GM12878 (cell line): Measurements from ENCODE around the gene NOL7. TPM values are rescaled to one million over a fixed set of nuclear protein-coding genes. Genes with fewer than 3 reads are reported as not detected.

ENCODE experiments used
- ATAC-seq: fragments of 200-7000 bp; cut with Tn5 transposase; 3 replicates; pipeline ENCODE4 v1.9.1; 2020; ENCODE audit warnings: mild to moderate bottlenecking, moderate library complexity
- BruUV-seq: library from RNA; stranded (reverse); fragments of 400-500 nt; replicated peaks from 2 replicates; lab custom pipeline; 2021; lab: Mats Ljungman, UMichigan
- CTCF ChIA-PET: fragments of 300-600 bp; sonication (Branson Sonifier 250); formaldehyde crosslinking; extraction: SDS; loops from one replicate; lab custom pipeline; 2021; ENCODE audit warnings: inconsistent platforms; lab: Yijun Ruan, JAX
- POLR2A ChIA-PET: fragments of 350-600 bp; formaldehyde crosslinking; extraction: SDS; loops from one replicate; lab custom pipeline; 2021; ENCODE audit warnings: inconsistent platforms; lab: Charles Lee
- RAD21 ChIA-PET: fragments of 300-600 bp; sonication (Branson Sonifier 250); formaldehyde crosslinking; loops from one replicate; lab custom pipeline; 2023; ENCODE audit warnings: antibody characterized with exemption; ENCODE audit not compliant: unreplicated experiment; lab: Charles Lee
- SMC1A ChIA-PET: fragments of 300-600 bp; sonication (Branson Sonifier 250); formaldehyde crosslinking; loops from one replicate; lab custom pipeline; 2023; ENCODE audit not compliant: unreplicated experiment, uncharacterized antibody; lab: Charles Lee
- DNase-seq: peaks from one replicate; pipeline ENCODE4 v3.0.0-alpha.2; 2011; ENCODE audit warnings: low read depth, low spot score
- FAIRE-seq: peaks from 3 replicates; lab custom pipeline; 2011; peaks lifted over from hg19 to GRCh38; lab: Jason Lieb, UNC
- H2AFZ ChIP-seq: 2 replicates; pipeline ENCODE4 v1.6.0; 2011; ENCODE audit warnings: low read depth, low read length, control low read depth; ENCODE audit not compliant: control insufficient read depth
- H3K27ac ChIP-seq: 2 replicates; pipeline ENCODE4 v1.5.1; 2011; ENCODE audit warnings: control low read depth; ENCODE audit not compliant: control insufficient read depth, insufficient read depth
- H3K27me3 ChIP-seq, 2 experiments: replicated peaks in 1 of 2; 2 replicates each; pipeline versions ENCODE4 v1.6.0 to v1.6.1; 2011; ENCODE audit warnings: low read length in 1 of 2; ENCODE audit not compliant: control insufficient read depth in 2 of 2, insufficient read depth in 2 of 2
- H3K36me3 ChIP-seq, 2 experiments: 2 replicates each; pipeline ENCODE4 v1.5.1; 2011; ENCODE audit warnings: low read length in 1 of 2; ENCODE audit not compliant: control insufficient read depth in 2 of 2, insufficient read depth in 2 of 2
- H3K4me1 ChIP-seq: 2 replicates; pipeline ENCODE4 v1.6.1; 2011; ENCODE audit warnings: mild to moderate bottlenecking, low read length, moderate library complexity, mixed read lengths; ENCODE audit not compliant: control insufficient read depth, insufficient read depth
- H3K4me2 ChIP-seq: 2 replicates; pipeline ENCODE4 v1.6.0; 2011; ENCODE audit warnings: control low read depth; ENCODE audit not compliant: control insufficient read depth, insufficient read depth
- H3K4me3 ChIP-seq: fragments of 200-600 bp; sonication (generic); 2 replicates; pipeline ENCODE4 v1.5.1; 2016
- H3K79me2 ChIP-seq: 2 replicates; pipeline ENCODE4 v1.6.0; 2011; ENCODE audit warnings: low read length; ENCODE audit not compliant: control insufficient read depth, insufficient read depth
- H3K9ac ChIP-seq: 2 replicates; pipeline ENCODE4 v1.8.0; 2011; ENCODE audit warnings: low read length, control low read depth, mixed read lengths; ENCODE audit not compliant: control insufficient read depth, insufficient read depth
- H3K9me3 ChIP-seq: replicated peaks from 3 replicates; pipeline ENCODE4 v1.5.1; 2011; ENCODE audit warnings: mild to moderate bottlenecking, low read length; ENCODE audit not compliant: control insufficient read depth, insufficient read depth
- H4K20me1 ChIP-seq: 2 replicates; pipeline ENCODE4 v1.6.0; 2011; ENCODE audit not compliant: control insufficient read depth, insufficient read depth
- BRCA1 ChIP-seq: IDR thresholded peaks from 2 replicates; pipeline ENCODE4 v1.6.1; 2011; ENCODE audit warnings: low read depth, low read length, improper control_type of control experiment
- EP300 ChIP-seq, 2 experiments: fragments of 150-350 bp in 1 of 2; IDR thresholded peaks; 2 replicates each; pipeline ENCODE4 v1.6.1; 2011 to 2012; ENCODE audit warnings: low read depth in 2 of 2, low read length in 2 of 2, borderline replicate concordance in 1 of 2, improper control_type of control experiment in 1 of 2, inconsistent platforms in 1 of 2; ENCODE audit not compliant: control insufficient read depth in 1 of 2
- HCFC1 ChIP-seq: fragments of 150-350 bp; IDR thresholded peaks from 2 replicates; pipeline ENCODE4 v1.6.1; 2014; ENCODE audit warnings: low read length
- IKZF2 ChIP-seq, 2 experiments: fragments of 450-650 bp; IDR thresholded peaks; 2 replicates each; pipeline ENCODE4 v1.6.1; 2017; ENCODE audit warnings: mild to moderate bottlenecking in 2 of 2, moderate library complexity in 2 of 2
- MEF2B ChIP-seq: fragments of 450-650 bp; IDR thresholded peaks from 2 replicates; pipeline ENCODE4 v1.6.1; 2018; ENCODE audit warnings: mild to moderate bottlenecking, moderate library complexity; ENCODE audit not compliant: partially characterized antibody, poor library complexity, severe bottlenecking
- MTA3 ChIP-seq: IDR thresholded peaks from 2 replicates; pipeline ENCODE4 v1.6.1; 2012; ENCODE audit warnings: low read length, inconsistent platforms, borderline replicate concordance
- NFIC ChIP-seq: IDR thresholded peaks from 2 replicates; pipeline ENCODE4 v1.6.1; 2012; ENCODE audit warnings: low read depth, mild to moderate bottlenecking, inconsistent platforms, low read length, moderate library complexity
- NR2F1 ChIP-seq: fragments of 450-650 bp; conservative IDR thresholded peaks from 2 replicates; pipeline ENCODE4 v1.6.1; 2017; ENCODE audit warnings: mild to moderate bottlenecking
- POLR2AphosphoS2 ChIP-seq: IDR thresholded peaks from 2 replicates; pipeline ENCODE4 v1.6.1; 2011; ENCODE audit warnings: low read depth, mild to moderate bottlenecking, low read length, improper control_type of control experiment, moderate library complexity
- SREBF1 ChIP-seq: IDR thresholded peaks from 2 replicates; pipeline ENCODE4 v1.6.1; 2012; ENCODE audit warnings: mild to moderate bottlenecking, low read length
- TAF1 ChIP-seq: IDR thresholded peaks from 2 replicates; pipeline ENCODE4 v1.6.1; 2011; ENCODE audit warnings: mild to moderate bottlenecking, low read depth, low read length, borderline replicate concordance
- ZBED1 ChIP-seq: IDR thresholded peaks from 2 replicates; pipeline ENCODE4 v1.6.1; 2016; ENCODE audit warnings: borderline replicate concordance
- ZNF207 ChIP-seq: fragments of 450-650 bp; IDR thresholded peaks from 2 replicates; pipeline ENCODE4 v1.6.1; 2014; ENCODE audit warnings: antibody characterized with exemption, mild to moderate bottlenecking, borderline replicate concordance
- ZNF384 ChIP-seq: IDR thresholded peaks from 2 replicates; pipeline ENCODE4 v1.6.1; 2012; ENCODE audit warnings: low read depth, mild to moderate bottlenecking, low read length, improper control_type of control experiment, borderline replicate concordance
- WGBS: methylation state at CpG from one replicate; pipeline ENCODE4 v1.1.6; 2016; ENCODE audit warnings: low lambda C conversion rate; ENCODE audit not compliant: insufficient replicate concordance, insufficient coverage; ENCODE audit errors: missing lambda C conversion rate; 5-methylcytosine and 5-hydroxymethylcytosine counted together
- in situ Hi-C: fragments of 300-500 bp; cut with MboI; formaldehyde crosslinking; loops from 9 replicates; pipeline ENCODE4 v1.14.3; 2018; ENCODE audit warnings: mixed read lengths
- intact Hi-C: fragments of 100-400 bp; cut with micrococcal nuclease; formaldehyde crosslinking; loops from one replicate; pipeline ENCODE4 v1.14.2; 2022; ENCODE audit not compliant: unreplicated experiment
- polyA plus RNA-seq, 11 experiments: library from polyadenylated mRNA; depleted of rRNA in 4 of 11; unstranded in 6 of 11; stranded (reverse) in 5 of 11; fragments of >200 nt; fragmentation: Nextera tagmentation in 4 of 11; fragmentation: Illumina TruSeq in 1 of 11; extraction: Ambion mirVana in 4 of 11; extraction: Trizol in 1 of 11; gene quantifications; 1 replicate in 1 of 11; 2 replicates in 10 of 11; pipeline versions ENCODE4 v1.2.1 to v1.2.3, GENCODE V29; 2011 to 2016; ENCODE audit warnings: inconsistent platforms in 2 of 11, missing spikeins in 2 of 11, low read depth in 1 of 11
- total RNA-seq, 4 experiments: library from RNA; depleted of rRNA in 3 of 4; stranded (reverse); fragments of >200 nt in 3 of 4; fragmentation: Illumina TruSeq in 1 of 4; extraction: Trizol in 1 of 4; gene quantifications; 2 replicates each; pipeline versions ENCODE4 v1.2.1 to v1.2.3, GENCODE V29; 2013 to 2021
- TF ChIP-seq, protein P1 (sequence below): IDR thresholded peaks from 2 replicates; pipeline ENCODE4 v1.6.1; 2012; ENCODE audit warnings: low read depth, low read length, improper control_type of control experiment
- TF ChIP-seq, protein P2 (sequence below): fragments of 450-650 bp; IDR thresholded peaks from 2 replicates; pipeline ENCODE4 v1.6.1; 2017; ENCODE audit warnings: antibody characterized with exemption, mild to moderate bottlenecking, moderate library complexity
- TF ChIP-seq, protein P3 (sequence below): fragments of 450-650 bp; formaldehyde crosslinking; IDR thresholded peaks from 2 replicates; pipeline ENCODE4 v1.4.0; 2022; ENCODE audit warnings: mild to moderate bottlenecking, moderate library complexity

NOL7 gene
- total and polyA plus RNA-seq, 10 of the 15 experiments (the other 5 are each of a cell fraction or from before 2014, with no cell fraction given): 12.2 to 222 (median 86.2) TPM

DNA sequence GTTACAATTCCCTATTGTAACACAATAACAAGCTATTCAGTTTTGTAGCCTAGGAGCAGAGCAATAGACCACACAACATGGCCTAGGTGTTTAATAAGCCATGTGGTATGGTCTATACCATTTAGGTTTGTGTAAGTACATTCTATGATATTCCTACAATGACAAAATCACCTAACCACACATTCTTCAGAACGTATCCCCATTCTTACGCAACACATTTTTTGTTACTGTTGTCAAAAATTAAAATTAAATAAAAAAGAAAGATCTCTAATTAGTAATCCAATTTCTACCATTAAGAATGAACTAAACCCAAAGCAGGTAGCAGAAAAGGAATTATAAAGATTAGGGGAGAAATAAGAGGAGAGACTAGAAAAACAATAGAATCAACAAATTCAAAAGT lies 52.5 kb downstream of the NOL7 start:
- no peak overlapping the region for H2AFZ ChIP-seq
- no peak overlapping the region for H3K4me3 ChIP-seq
- TF ChIP-seq, protein P1, sequence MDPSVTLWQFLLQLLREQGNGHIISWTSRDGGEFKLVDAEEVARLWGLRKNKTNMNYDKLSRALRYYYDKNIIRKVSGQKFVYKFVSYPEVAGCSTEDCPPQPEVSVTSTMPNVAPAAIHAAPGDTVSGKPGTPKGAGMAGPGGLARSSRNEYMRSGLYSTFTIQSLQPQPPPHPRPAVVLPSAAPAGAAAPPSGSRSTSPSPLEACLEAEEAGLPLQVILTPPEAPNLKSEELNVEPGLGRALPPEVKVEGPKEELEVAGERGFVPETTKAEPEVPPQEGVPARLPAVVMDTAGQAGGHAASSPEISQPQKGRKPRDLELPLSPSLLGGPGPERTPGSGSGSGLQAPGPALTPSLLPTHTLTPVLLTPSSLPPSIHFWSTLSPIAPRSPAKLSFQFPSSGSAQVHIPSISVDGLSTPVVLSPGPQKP: no peak
- TF ChIP-seq HCFC1 (no peak), IKZF2 (IDR thresholded peaks at IDR 0.05) (no peak), MTA3 (no peak), BRCA1 (no peak), POLR2AphosphoS2 (no peak), TAF1 (no peak), EP300 (IDR thresholded peaks at IDR 0.05; ENCODE audit: borderline replicate concordance in 1 of 2, control insufficient read depth in 1 of 2, low read depth in 2 of 2, low read length in 2 of 2) (no peak), SREBF1 (no peak), MEF2B (no peak), NR2F1 (no peak), NFIC (no peak), ZBED1 (no peak), ZNF384 (no peak), ZNF207 (no peak)
- TF ChIP-seq, protein P2, sequence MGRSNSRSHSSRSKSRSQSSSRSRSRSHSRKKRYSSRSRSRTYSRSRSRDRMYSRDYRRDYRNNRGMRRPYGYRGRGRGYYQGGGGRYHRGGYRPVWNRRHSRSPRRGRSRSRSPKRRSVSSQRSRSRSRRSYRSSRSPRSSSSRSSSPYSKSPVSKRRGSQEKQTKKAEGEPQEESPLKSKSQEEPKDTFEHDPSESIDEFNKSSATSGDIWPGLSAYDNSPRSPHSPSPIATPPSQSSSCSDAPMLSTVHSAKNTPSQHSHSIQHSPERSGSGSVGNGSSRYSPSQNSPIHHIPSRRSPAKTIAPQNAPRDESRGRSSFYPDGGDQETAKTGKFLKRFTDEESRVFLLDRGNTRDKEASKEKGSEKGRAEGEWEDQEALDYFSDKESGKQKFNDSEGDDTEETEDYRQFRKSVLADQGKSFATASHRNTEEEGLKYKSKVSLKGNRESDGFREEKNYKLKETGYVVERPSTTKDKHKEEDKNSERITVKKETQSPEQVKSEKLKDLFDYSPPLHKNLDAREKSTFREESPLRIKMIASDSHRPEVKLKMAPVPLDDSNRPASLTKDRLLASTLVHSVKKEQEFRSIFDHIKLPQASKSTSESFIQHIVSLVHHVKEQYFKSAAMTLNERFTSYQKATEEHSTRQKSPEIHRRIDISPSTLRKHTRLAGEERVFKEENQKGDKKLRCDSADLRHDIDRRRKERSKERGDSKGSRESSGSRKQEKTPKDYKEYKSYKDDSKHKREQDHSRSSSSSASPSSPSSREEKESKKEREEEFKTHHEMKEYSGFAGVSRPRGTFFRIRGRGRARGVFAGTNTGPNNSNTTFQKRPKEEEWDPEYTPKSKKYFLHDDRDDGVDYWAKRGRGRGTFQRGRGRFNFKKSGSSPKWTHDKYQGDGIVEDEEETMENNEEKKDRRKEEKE: no peak
- TF ChIP-seq, protein P3, sequence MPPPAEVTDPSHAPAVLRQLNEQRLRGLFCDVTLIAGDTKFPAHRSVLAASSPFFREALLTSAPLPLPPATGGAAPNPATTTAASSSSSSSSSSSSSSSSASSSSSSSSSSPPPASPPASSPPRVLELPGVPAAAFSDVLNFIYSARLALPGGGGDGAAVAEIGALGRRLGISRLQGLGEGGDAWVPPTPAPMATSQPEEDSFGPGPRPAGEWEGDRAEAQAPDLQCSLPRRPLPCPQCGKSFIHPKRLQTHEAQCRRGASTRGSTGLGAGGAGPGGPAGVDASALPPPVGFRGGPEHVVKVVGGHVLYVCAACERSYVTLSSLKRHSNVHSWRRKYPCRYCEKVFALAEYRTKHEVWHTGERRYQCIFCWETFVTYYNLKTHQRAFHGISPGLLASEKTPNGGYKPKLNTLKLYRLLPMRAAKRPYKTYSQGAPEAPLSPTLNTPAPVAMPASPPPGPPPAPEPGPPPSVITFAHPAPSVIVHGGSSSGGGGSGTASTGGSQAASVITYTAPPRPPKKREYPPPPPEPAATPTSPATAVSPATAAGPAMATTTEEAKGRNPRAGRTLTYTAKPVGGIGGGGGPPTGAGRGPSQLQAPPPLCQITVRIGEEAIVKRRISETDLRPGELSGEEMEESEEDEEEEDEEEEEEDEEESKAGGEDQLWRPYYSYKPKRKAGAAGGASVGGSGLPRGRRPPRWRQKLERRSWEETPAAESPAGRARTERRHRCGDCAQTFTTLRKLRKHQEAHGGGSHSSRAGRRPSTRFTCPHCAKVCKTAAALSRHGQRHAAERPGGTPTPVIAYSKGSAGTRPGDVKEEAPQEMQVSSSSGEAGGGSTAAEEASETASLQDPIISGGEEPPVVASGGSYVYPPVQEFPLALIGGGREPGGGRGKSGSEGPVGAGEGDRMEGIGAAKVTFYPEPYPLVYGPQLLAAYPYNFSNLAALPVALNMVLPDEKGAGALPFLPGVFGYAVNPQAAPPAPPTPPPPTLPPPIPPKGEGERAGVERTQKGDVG (CRISPR knock-in tag): no peak
- BruUV-seq: no TSS peak
- no peaks in the 10 kb centered on the region for H4K20me1 ChIP-seq
- no peak for FAIRE-seq
- ATAC-seq: no peak
- H3K36me3 ChIP-seq: no peaks in the 10 kb centered on the region
- 0 out of 2 replicates have a peak, but pooled peaks cover 3% of the 10 kb centered on the region for H3K4me1 ChIP-seq
- H3K27ac ChIP-seq: no peak overlapping the region
- ChIA-PET POLR2A (interaction anchor here (0.5 to 0.6 kb wide), 2 partner anchors 38 to 456 kb away, joined by 3 read pairs; no protein-coding TSS in a partner anchor), CTCF (interaction anchor here (1.3 to 1.6 kb wide), 2 partner anchors 52 to 53 kb away, joined by 3 to 4 read pairs; partner anchors contain the start of gene NOL7), SMC1A (interaction anchor here (0.6 to 5.4 kb wide), 3 partner anchors 12 to 954 kb away, joined by 3 to 32 read pairs (median 4); no protein-coding TSS in a partner anchor), RAD21 (interaction anchor here (1.0 to 1.5 kb wide), 2 partner anchors 52 to 127 kb away, joined by 4 read pairs; partner anchors contain the start of gene NOL7)
- peaks cover 64% of the 10 kb centered on the region for H3K79me2 ChIP-seq
- H3K9ac ChIP-seq: no peak overlapping the region
- in situ Hi-C loops (no loop called here), intact Hi-C loops (no loop called here)
- no peak overlapping the region for H3K4me2 ChIP-seq
- 98% methylated on average over 2 of the region's 2 CpGs for WGBS
- H3K27me3 ChIP-seq: no peaks in the 10 kb centered on the region
- H3K9me3 ChIP-seq: no peaks in the 10 kb centered on the region; the same call in 1 of the 3 replicates
- DNase-seq: no peak
